NCI-H774 (cell line): ENCODE measurements around the gene GMDS.

ENCODE experiments used
- DNase-seq: peaks from one replicate; lab custom pipeline; 2025; lab: John Stamatoyannopoulos, UW

The GMDS gene

DNA sequence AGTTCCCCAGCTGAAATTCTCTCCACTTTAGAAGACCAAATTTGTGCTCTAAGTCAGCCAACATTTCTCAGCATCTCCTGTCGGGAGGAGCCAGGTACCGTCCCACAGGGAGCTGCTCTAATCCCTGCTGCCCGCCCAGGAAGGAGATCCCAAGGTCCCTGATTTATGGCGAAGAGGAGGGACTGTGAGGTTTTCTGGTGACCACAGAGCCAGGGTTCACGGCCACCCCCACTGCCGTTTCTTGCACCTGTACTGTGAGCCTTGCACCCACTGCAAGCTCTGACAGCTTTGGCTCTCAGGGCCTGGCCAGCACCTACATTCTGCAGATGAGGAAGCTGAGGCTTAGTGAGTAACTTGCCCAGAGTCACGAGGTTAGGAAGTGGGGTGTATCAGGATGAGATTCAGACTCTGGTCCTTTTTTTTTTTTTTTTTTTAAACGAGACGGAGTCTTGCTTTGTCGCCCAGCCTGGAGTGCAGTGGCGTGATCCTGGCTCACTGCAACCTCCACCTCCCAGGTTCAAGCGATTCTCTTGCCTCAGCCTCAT, 600.8 kb downstream of the GMDS start:
- no peak for DNase-seq

DNA sequence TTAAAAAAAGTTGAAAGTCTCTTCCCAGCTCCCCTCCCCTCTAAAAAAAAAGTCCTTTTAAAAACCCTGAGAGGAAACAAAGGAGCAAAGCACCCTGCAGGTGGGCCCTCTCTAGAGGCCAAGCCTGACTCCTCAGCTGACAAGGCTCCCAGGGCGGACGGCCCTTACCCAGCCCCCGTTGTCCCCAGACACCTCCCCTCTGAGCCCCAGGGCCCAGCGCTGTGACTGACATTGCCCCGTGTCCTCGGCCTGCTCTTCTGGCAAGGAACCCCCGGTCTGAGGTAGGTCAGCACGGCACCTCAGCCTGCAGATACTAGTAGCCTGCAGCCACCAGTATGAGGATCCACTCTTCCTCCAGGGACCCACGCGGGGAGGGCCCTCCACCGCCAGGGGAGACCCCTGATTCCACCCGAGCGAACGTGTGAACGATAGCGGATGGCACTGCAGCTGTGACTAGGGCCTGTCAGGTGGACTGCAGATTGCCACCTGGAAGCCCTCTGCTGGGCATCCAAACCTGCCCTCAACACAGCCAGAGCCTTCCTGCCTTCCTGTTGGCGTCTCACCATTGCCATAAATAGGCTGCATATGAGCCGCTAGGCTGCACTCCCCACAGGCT, 601.5 kb downstream of the GMDS start:
- no peak for DNase-seq

DNA sequence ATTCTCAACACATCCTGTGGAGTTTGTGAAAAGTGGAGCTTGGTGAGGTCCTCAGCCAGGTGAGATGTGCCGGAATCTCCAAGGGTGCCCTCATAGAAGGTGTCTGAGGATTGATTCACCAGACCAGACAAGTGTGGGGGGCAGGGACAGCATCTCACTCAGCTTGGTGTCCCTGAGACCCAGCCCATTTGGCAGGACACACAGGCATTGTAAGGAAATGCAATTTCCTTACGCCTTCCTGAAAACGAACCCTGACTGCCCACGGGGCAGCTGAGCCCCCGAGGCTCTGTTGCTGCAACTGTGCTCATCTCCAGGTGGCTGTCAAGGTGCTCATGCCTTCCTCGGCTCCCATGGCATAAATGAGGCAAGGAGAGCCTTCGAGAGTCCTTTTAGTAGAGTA, 602.3 kb downstream of the GMDS start:
- DNase-seq: no peak

DNA sequence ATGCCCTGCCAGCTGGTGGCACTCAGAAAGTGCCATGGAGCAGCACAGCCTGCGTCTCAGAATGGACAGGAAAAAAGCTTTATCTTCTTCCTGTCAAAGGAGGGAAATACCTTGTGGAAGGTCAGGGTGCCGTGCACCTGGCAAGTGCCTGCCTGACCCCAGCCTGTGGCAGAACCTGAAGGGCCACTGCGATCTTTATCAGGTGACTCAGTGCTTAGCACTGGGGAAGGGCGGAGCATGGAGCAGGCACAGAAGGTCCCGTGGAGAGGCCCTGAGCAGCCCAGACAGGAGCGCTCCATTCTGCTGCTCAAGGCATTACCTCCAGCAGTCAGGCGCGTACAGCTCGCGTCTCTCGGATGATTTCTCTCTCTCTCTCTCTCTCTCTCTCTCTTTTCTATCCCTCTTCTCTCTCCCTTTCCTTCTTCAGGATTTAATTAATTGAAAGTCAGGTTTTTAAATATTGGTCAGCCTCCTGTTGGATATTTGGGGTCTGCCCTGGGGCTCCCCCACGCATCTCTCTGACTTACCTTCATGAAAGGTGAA, 604.0 kb downstream of the GMDS start:
- no peak for DNase-seq

DNA sequence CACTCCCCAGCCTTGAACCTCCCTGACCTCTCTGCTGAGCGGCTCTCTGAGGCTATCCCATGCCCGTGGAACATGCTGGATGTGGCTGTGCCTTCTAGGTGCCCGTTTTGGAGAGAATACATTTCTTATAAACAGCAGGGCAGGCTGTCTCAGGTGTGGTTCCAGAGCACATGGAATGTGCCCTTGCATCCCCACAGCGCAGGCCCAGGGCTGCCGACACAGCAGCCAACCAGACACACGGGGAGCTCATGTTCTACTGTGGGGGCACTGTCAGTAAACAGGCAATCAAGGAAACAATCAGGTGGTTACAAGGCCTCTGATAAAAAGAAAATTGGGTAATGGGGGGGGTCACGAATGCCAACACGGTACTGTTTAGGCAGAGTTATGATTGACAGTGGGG, 604.9 kb downstream of the GMDS start:
- DNase-seq: no peak

DNA sequence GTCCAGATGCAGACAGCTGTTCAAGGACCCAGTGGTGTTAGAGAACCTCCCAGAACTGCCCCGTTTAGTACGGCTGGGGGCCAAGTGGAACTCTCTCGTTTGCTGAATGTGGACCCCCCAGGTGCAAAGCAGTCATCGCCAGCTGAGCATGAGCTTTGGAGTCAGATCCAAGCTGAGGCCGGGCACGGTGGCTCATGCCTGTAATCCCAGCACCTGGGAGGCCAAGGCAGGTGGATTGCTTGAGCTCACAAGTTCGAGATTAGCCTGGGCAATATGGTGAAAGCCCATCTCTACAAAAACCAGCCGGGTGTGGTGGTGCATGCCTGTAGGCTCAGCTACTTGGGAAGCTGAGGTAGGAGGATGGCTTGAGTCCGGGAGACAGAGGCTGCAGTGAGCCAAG, 606.0 kb downstream of the GMDS start:
- DNase-seq: no peak

DNA sequence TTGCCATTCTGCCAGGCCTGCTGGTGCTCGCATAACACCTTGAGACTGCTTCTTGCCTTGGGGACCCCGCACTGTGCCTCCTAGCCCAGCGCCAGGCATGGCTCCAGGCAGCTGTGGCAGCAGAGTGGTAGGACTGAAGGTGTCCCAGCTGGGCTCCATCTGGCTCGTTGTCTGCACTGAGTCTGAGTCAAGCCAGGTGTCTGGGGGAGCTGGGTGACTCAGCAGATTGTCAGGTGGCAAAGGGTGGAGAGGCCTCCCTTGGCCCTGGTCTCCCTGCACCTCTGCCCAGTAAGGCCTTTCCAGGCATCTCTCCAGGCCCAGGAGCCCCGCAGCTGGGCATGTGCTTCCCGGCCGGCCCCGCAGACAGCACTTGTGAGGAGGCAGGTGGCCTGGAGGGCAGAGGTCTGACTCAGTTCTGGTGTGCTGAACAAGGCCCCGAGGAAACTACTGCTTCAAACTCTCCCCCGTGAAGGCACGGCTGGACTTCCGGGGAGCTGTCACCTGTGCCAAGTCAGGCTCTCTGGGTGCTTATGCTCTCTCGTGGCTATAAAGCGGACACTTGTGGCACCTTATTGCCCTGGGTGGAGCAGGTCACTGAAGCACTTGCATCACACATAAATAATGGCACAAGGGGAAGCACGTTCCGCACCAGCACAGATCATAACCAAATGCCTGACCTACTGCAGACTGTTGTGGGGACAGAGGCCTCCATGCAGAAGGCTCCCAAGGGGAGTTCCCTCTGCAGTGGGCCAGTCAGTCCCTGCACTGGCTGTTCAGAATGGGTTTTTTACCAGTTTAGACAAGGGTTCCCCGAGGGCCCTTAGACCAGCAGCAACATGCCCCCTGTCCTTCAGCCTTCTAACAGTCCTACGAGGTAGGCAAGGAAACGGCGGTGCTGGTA, 608.2 kb downstream of the GMDS start:
- peak; percentile 43 for DNase-seq

DNA sequence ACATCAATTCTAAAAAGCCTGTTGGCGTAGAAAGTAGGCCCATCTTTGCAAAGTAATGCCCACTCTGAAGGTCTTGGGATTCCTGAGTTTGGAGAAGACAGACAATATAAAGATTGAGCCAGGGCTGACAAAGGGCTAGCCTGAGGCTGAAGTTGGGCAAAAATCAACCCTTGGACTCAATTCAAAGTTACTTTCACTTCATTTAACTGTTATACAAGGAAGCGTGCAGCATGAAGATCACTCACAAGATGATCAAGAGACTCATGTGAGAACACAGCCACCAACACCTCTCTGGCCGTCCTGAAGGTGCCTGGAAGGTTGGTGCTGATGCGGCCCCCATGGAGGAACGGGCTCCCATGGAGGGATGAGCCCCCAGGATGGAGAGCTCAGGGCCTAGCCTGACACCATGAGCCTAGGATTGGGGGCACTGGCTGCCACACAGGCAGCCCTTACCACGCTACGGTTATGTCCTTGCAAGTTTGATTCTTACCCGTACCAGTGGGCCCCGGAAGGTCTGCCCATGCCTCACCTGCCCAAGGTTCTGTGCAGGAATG, 609.1 kb downstream of the GMDS start:
- no peak for DNase-seq

DNA sequence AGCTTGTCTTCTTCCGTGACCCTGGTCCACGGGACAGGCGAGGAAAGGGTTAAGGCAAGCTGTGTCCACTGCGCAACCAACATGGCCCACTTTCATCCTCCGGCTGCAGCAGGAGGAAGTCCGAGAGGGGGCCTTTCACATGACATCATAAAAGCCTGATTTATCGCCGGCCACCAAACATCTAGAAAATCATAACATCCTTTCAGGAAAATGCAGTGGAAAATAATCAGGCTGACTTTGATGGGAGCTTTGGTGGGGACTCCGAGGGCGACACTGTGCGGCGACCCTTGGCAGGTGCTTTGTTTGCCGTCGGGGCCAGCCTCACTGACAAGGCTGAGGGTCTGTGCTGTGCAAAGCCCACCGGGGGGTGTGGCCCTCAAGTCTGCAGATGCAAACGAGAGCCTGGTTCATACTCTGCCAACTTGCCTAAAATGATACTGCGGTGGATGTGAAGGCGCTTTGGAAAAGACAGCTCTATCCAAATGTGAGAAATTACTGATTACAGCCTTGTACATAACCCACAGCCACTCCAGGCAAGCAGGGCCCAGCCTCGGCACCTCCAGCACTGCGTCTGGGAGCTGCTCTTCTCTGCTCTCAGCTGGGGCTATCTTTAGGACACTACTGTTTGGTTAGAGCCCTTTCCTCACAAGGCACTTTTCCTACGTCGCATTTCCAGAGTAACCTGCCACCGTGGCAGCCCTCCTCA, 609.9 kb downstream of the GMDS start:
- DNase-seq: no peak

DNA sequence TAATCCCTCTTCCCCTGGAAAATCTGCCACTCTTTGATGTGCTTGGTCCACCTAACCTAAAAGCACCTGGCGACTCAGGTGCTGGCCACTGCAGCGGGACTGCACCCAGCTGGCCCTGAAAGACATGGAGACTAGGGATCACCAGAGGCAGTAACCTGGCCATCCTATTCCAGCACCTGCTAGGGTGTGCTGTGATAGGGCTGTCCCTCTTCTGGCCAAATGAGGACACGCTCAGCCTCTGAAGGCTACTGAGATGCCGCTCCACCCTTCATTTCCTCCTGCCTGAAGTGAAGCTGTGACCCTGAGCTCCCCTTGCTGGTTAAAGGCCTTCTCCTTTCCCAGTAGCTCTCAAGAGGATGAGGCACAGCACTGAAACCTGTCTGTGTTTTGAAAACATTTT, 611.3 kb downstream of the GMDS start:
- DNase-seq: no peak

DNA sequence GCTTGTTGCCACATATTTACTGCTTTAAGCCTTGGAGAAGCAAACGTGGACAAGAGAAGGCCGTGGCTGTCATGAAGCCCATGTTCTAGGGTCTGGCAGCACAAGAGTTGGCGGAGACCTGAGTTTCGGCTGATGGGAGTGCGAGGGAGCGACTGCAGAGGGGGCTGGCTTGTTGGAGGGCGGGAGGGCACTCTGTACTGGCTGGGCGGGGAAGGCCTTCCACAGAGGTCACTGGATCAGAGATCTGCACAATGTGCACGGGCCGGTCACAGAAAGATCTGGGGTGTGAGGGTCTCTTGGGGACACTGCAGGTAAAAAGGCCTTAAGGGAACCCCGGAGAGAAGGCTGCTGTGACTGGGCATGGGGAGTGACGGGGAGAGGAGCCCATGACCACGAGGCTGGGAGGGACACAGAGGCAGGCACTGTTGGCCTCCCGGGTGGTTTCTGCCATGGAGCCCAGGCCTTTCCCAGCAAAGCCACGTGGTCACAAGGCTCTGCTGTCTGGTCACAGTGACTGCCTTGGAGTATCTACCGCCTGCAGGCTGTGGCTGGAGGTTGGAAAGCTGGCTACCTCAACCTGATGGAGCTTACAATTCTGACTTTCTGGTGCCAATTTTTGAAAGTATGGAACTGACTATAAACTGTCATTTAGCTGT, 611.9 kb downstream of the GMDS start:
- DNase-seq: no peak

DNA sequence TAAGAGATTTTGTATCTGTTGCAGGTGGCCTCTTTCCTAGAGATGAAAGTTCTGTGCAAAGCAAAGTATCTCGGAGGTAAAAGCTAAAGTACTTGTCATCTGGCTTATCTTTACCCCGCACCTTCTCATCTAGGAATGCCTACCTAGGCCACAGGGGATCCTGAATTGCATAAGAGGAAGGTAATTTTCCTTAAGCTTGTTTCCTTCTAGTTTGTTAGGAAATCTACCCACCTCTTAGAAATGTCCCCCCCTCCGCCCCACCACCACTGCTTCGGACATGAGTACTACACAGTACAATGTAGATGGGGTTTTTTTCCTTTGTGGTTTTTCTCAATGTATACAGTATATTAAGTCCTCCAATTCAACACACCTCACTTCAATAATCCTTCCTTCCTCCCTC, 614.2 kb downstream of the GMDS start:
- DNase-seq: no peak

DNA sequence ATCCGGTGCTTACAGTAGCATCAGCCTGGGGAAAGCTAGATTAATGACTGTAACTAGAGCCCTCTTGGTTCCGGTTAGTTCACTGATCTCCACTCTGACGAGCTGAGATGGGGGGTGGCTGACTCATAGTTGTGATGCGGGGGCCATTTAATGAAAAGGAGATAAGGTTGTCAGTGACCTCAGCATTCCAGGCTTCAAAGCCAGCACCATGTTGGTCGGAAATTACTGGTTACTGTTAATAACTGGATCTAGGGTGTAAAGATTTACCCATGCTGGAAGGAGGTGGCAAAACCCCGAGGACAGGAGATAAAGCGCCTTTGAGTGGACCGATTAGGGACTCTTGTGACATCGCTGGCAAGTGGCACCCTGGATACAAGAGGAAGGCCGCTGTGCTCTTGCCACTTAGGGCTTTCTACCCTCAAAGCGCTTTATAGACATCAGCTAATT, 614.6 kb downstream of the GMDS start:
- no peak for DNase-seq

DNA sequence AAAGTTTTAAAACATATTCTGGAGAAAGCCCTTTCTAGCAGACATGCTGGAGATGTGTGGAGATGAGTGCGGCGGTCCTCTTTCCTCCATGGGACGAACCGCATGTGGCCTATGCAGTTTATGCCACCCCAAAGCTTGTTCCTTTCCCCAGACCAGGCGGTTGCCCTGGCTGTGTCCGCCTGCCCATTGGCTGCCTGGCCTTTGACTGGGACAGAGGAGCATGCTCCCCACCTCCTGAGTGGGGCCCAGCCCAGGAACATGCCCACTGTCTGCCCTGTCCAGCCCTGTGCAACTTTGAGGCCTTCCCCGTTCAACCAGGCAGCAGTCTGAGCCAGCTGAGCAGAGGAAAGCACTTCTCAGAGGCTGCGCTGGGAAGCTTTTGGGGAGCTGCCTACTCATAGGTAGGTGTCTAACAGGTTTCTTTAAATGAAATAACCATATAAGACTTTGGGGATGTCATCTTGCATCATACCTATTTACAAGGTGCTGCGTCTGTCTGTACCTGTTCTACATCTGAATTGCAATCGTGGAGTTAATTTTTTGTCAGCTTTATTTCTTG, 615.1 kb downstream of the GMDS start:
- no peak for DNase-seq

DNA sequence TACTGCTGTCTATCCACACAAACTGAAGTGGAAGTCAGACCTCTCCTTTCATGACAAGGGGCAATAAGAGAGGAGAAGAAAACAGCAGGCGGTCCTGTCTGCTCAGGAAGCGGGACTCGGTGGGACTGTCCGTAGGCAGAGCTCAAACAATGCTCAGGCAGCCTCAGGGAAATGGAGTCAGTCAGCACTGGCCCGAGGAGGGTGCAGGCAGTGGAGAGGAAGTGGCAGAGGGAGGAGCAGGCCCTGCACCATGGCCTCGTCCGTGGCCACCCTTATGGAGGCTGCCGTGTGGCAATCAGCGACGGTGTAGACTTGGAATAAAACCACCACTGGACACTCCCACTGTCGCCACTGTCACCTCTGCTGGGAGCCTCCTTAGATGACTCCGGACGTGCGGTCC, 616.1 kb downstream of the GMDS start:
- DNase-seq: no peak

DNA sequence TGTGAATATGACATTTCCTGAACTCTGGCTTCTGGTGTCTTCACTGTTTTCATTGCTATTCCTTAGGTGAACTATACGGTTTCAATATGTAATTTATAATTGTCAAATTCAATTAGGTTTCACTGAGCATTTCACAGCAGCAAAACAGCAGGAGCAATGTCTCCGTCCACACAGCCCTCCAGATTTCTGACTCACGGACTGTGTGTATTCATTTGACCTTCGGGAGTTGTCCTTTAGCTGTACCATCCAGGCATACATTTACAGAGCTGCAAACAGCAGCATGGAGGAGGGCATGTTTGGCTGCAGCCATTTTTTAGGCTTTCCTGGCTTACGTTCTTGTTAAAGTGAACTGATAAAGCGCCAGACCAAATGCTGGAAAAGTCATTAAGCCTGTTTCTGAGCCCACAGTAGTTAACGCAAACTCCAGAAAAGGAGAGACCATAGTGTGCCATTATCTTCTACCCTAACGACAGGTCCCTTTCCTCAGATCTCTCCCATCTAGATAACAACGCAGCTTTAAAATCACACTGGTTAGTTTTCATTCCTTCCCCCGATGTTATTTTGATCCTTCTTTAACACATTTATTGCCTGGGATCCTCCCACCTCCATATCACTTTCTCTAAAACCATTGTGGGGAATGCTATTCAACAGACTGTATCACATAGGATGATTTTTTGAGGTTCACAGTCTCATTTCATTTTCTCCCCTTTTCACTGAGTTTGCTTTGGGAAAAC, 617.4 kb downstream of the GMDS start:
- no peak for DNase-seq

DNA sequence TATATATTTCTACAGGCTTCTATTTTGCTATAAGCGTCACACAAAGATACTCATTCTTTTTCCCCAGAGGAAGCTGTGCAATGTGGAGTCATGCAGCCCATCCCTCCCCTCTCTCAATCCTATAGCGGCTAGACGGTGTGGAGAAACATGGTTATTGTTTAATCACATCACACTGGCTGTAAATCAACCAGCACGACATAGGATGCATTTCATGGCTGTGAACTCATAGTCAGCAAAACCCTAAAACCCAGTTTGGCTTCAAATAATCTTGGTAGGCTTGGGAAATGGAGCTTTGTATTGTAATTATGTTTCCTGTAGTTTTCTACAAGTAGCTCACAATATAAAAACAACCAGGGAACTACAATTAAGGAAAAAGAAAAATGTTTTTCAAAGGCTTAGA, 618.9 kb downstream of the GMDS start:
- DNase-seq: no peak

DNA sequence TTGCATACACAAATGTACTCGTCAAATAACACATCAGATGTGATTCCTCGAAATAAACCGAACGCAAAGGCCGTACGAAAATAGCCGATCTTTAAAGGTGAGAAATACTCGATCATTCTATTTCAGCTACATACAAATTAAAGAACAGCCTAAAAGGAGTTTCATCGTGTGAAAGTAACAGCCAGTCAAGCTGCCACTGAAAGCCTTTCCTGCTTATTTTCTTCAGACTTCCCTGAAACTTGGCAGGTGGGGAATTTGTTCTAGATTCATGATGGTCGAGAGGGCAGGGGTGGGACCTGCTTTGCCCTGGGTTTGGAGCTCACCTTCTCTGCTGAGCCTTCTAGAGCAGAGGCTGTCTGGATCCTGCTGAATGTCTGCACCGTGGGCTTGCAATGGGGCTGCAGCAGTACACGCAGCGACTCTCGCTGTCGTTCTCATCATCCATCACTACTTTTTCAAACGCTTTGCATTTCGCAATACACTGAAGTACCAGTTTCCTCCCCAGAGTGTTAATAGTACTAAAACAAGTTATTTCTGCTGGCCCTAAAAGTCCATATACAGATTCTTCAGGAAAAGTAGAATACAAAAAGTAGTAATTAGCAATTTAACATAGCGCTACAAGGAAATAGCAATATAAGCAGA, 619.5 kb downstream of the GMDS start:
- no peak for DNase-seq

DNA sequence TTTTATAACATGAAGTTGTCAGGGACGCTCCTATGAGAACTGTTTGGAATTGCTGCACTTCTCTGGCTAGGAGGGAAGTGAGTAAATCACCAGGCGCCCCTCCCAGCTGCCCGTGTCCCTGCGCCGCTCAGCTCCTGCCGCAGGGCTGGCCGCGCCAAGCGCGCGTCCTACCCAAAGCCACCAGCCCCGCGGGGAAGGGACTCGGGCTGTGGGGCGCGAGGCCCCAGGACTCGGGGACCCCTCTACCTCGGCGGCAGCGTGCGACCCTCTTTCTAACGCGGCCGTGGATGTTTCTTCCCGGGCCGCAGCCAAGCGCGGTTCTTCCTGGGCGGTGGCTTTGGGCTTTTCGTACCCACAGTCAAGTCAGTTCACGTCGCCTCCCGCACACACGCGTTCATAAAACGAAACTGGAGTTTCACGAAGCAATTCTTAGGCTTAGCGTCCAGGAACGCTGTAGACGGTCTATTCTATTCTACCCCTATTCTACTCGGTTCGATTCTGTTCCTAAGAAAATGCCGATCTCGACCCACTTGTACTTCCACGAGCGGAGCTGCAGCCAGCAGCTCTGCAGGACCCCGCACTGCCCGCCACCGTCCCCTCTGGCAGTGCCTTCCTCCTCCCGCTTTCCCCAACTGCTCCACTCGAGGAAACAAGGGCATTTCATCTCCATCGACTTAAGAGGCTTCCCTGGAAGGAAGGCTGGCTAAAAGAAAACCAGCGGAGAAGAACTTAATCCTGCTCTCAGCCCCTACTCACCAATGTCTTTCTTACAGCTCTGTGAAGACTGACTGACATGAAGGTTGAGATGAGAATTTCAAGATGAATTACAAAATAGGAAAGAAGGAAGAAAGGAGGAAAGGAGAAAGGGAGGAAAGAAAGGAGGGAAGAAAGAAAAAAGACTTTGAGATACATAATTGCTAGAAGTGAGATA, 620.3 kb downstream of the GMDS start:
- no peak for DNase-seq
